OCI-LY1 (cell line): Measurements from ENCODE around the gene DIAPH3.

Experiments used
- CTCF ChIP-seq: fragments of 200-600 bp; sonication (generic), shearing (Covaris generic); IDR thresholded peaks from 2 replicates; pipeline ENCODE4 v1.5.1; 2017; ENCODE audit warnings: mild to moderate bottlenecking, antibody characterized with exemption, low read length, moderate library complexity, mixed read lengths
- EZH2 ChIP-seq: fragments of 200-600 bp; sonication (generic), shearing (Covaris generic); IDR thresholded peaks from 2 replicates; pipeline ENCODE4 v1.8.0; 2017; ENCODE audit warnings: borderline replicate concordance, mixed run types, mild to moderate bottlenecking, antibody characterized with exemption, low read length, moderate library complexity, mixed read lengths

- TF ChIP-seq CTCF (no peak), EZH2 (no peak)
These were observed 10.8 kb downstream of the DIAPH3 start for GRCh38 chr13:60152904-60153303.
